H9 (cell line): ENCODE measurements around the gene MEG3. TPM values are rescaled to one million over a fixed set of nuclear protein-coding genes. Genes with fewer than 3 reads are reported as not detected.

Source experiments
- DNase-seq: peaks from one replicate; pipeline ENCODE4 v3.0.0-alpha.2; 2017
- H2AFZ ChIP-seq: one replicate; pipeline ENCODE4 v1.6.1; 2013; ENCODE audit warnings: mild to moderate bottlenecking, low read length, control low read depth, moderate library complexity
- H2AK5ac ChIP-seq: 2 replicates; pipeline ENCODE4 v1.6.1; 2013; ENCODE audit warnings: low read length, control low read depth, mixed read lengths; ENCODE audit not compliant: insufficient read length
- H2BK120ac ChIP-seq: one replicate; pipeline ENCODE4 v1.6.1; 2013; ENCODE audit warnings: low read depth, mild to moderate bottlenecking, low read length, control low read depth, inconsistent platforms; ENCODE audit not compliant: poor library complexity, severe bottlenecking
- H2BK12ac ChIP-seq: 2 replicates; pipeline ENCODE4 v1.6.1; 2013; ENCODE audit warnings: low read length, control low read depth, mixed read lengths, low read depth; ENCODE audit not compliant: insufficient read length
- H2BK15ac ChIP-seq: 2 replicates; pipeline ENCODE4 v1.6.1; 2013; ENCODE audit warnings: low read depth, low read length, control low read depth
- H2BK20ac ChIP-seq: one replicate; pipeline ENCODE4 v1.6.1; 2013; ENCODE audit warnings: low read depth, mild to moderate bottlenecking, low read length, control low read depth, inconsistent platforms; ENCODE audit not compliant: poor library complexity, severe bottlenecking
- H2BK5ac ChIP-seq: 2 replicates; pipeline ENCODE4 v1.6.1; 2013; ENCODE audit warnings: low read length, control low read depth, mixed read lengths; ENCODE audit not compliant: insufficient read length
- H3K14ac ChIP-seq: 2 replicates; pipeline ENCODE4 v1.6.1; 2013; ENCODE audit warnings: low read length, control low read depth; ENCODE audit not compliant: insufficient read depth
- H3K18ac ChIP-seq: 2 replicates; pipeline ENCODE4 v1.6.1; 2013; ENCODE audit warnings: low read depth, mild to moderate bottlenecking, mixed read lengths, low read length, control low read depth; ENCODE audit not compliant: insufficient read length
- H3K23ac ChIP-seq: 2 replicates; pipeline ENCODE4 v1.6.1; 2013; ENCODE audit warnings: low read length, control low read depth, mixed read lengths, low read depth; ENCODE audit not compliant: insufficient read length
- H3K23me2 ChIP-seq: 2 replicates; pipeline ENCODE4 v1.6.1; 2013; ENCODE audit warnings: low read depth, mild to moderate bottlenecking, mixed read lengths, low read length, control low read depth; ENCODE audit not compliant: insufficient read length, poor library complexity, severe bottlenecking
- H3K27ac ChIP-seq: 2 replicates; pipeline ENCODE4 v1.5.1; 2013; ENCODE audit warnings: low read length, control low read depth, mixed read lengths, low read depth; ENCODE audit not compliant: insufficient read length
- H3K27me3 ChIP-seq: 2 replicates; pipeline ENCODE4 v1.6.1; 2013; ENCODE audit warnings: low read length, control low read depth, inconsistent platforms; ENCODE audit not compliant: insufficient read depth
- H3K4ac ChIP-seq: 2 replicates; pipeline ENCODE4 v1.6.1; 2013; ENCODE audit warnings: low read depth, mild to moderate bottlenecking, control low read depth, inconsistent platforms, low read length, moderate library complexity
- H3K4me1 ChIP-seq: 2 replicates; pipeline ENCODE4 v1.6.1; 2013; ENCODE audit warnings: low read length, control low read depth, inconsistent platforms; ENCODE audit not compliant: insufficient read depth
- H3K4me2 ChIP-seq: 2 replicates; pipeline ENCODE4 v1.6.1; 2013; ENCODE audit warnings: low read length, control low read depth, mixed read lengths; ENCODE audit not compliant: insufficient read length, insufficient read depth
- H3K56ac ChIP-seq: 2 replicates; pipeline ENCODE4 v1.6.1; 2013; ENCODE audit warnings: low read depth, mild to moderate bottlenecking, mixed read lengths, low read length, control low read depth; ENCODE audit not compliant: insufficient read length
- H3K79me1 ChIP-seq: 2 replicates; pipeline ENCODE4 v1.6.1; 2013; ENCODE audit warnings: low read depth, mild to moderate bottlenecking, moderate library complexity, low read length, control low read depth, inconsistent platforms; ENCODE audit not compliant: insufficient read depth, poor library complexity, severe bottlenecking
- H3K79me2 ChIP-seq: 2 replicates; pipeline ENCODE4 v1.6.1; 2013; ENCODE audit warnings: low read length, control low read depth, inconsistent platforms; ENCODE audit not compliant: insufficient read depth
- H3K9ac ChIP-seq: 2 replicates; pipeline ENCODE4 v1.6.1; 2013; ENCODE audit warnings: low read length, control low read depth, mixed read lengths; ENCODE audit not compliant: insufficient read length; ENCODE audit errors: extremely low read depth
- H3K9me3 ChIP-seq: one replicate; pipeline ENCODE4 v1.6.1; 2013; ENCODE audit warnings: low read depth, low read length, inconsistent platforms; ENCODE audit not compliant: control insufficient read depth
- H3T11ph ChIP-seq: one replicate; pipeline ENCODE4 v1.6.1; 2013; ENCODE audit warnings: mild to moderate bottlenecking, low read length, control low read depth, inconsistent platforms
- H4K20me1 ChIP-seq: one replicate; pipeline ENCODE4 v1.6.1; 2013; ENCODE audit not compliant: control insufficient read depth, insufficient read length, insufficient read depth
- H4K5ac ChIP-seq: 2 replicates; pipeline ENCODE4 v1.6.1; 2013; ENCODE audit warnings: low read depth, mild to moderate bottlenecking, mixed read lengths, low read length, control low read depth; ENCODE audit not compliant: insufficient read length
- H4K8ac ChIP-seq: replicated peaks from 2 replicates; pipeline ENCODE4 v1.6.1; 2013; ENCODE audit warnings: low read length, control low read depth, mixed read lengths, low read depth; ENCODE audit not compliant: insufficient read length
- H4K91ac ChIP-seq: 2 replicates; pipeline ENCODE4 v1.6.1; 2013; ENCODE audit warnings: low read depth, mild to moderate bottlenecking, moderate library complexity, mixed read lengths, low read length, control low read depth; ENCODE audit not compliant: insufficient read length
- H3K27ac Mint-ChIP-seq, 3 experiments: 2 replicates in 2 of 3; 3 replicates in 1 of 3; pipeline ENCODE4 v1.8.0; 2020 to 2021; ENCODE audit warnings: mixed read lengths in 3 of 3, mild to moderate bottlenecking in 1 of 3, moderate library complexity in 1 of 3
- H3K27me3 Mint-ChIP-seq: 2 replicates; pipeline ENCODE4 v1.8.0; 2021; ENCODE audit warnings: low read depth, mild to moderate bottlenecking, moderate library complexity, mixed read lengths
- H3K36me3 Mint-ChIP-seq, 3 experiments: 2 replicates in 2 of 3; 3 replicates in 1 of 3; pipeline ENCODE4 v1.8.0; 2020 to 2021; ENCODE audit warnings: low read depth in 3 of 3, mixed read lengths in 3 of 3; ENCODE audit not compliant: insufficient read depth in 1 of 3
- H3K4me1 Mint-ChIP-seq, 2 experiments: 2 replicates each; pipeline ENCODE4 v1.8.0; 2020; ENCODE audit warnings: mixed read lengths in 2 of 2
- H3K4me3 Mint-ChIP-seq, 2 experiments: 2 replicates in 1 of 2; 3 replicates in 1 of 2; pipeline ENCODE4 v1.8.0; 2020 to 2021; ENCODE audit warnings: mild to moderate bottlenecking in 2 of 2, mixed read lengths in 2 of 2, moderate library complexity in 1 of 2
- H3K9me3 Mint-ChIP-seq, 2 experiments: 2 replicates in 1 of 2; 3 replicates in 1 of 2; pipeline ENCODE4 v1.8.0; 2020; ENCODE audit warnings: mild to moderate bottlenecking in 2 of 2, mixed read lengths in 2 of 2, moderate library complexity in 1 of 2
- CTCF ChIP-seq: fragments of 200-600 bp; sonication (generic); conservative IDR thresholded peaks from 3 replicates; pipeline ENCODE4 v1.8.0; 2021; ENCODE audit warnings: antibody characterized with exemption, mild to moderate bottlenecking
- WGBS: extraction: QIAGEN DNeasy Blood & Tissue Kit; methylation state at CpG from one replicate; pipeline ENCODE4 v1.1.7; 2013; ENCODE audit warnings: missing lambda C conversion rate, low lambda C conversion rate, mixed read lengths; ENCODE audit not compliant: insufficient read length; ENCODE audit errors: extremely low coverage; 5-methylcytosine and 5-hydroxymethylcytosine counted together
- total RNA-seq: library from RNA; stranded (reverse); gene quantifications from 2 replicates; pipeline ENCODE4 v1.2.1, GENCODE V29; 2021

MEG3 gene
- total RNA-seq, 1 experiment from 2014 or later: 0.52 TPM

DNA sequence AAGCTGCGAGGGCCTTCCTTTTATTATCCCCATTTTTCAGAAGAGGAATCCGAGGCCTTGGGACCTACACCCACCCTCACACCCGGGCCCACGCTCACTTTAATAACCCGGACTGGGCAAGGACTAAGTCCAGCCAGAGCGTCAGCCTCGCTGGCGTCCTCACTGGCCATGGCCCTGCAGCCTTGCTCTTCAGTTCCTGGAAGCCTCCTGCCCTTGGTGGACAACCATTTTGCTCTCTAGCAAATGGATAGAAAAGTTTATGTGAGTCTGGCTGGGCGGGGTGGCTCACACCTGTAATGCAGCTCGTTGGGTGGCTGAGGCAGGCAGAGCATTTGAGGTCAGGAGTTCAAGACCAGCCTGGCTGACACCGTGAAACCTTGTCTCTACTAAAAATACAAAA lies 67.8 kb downstream of the MEG3 start:
- WGBS: no CpG with 5 or more reads among the region's 11 CpGs
- Histone ChIP-seq H4K91ac (no peak overlapping the region), H3K23ac (no peak overlapping the region), H2BK20ac (no peak overlapping the region), H2BK15ac (no peak overlapping the region), H3K14ac (no peak overlapping the region), H3T11ph (no peak overlapping the region), H4K5ac (no peak overlapping the region), H2AFZ (no peak overlapping the region), H2AK5ac (no peak overlapping the region), H3K79me1 (no peaks in the 10 kb centered on the region), H3K79me2 (no peaks in the 10 kb centered on the region), H3K27ac (no peak overlapping the region), H2BK12ac (no peak overlapping the region), H3K4ac (no peak overlapping the region), H3K27me3 (no peaks in the 10 kb centered on the region), H2BK5ac (no peak overlapping the region), H4K20me1 (no peaks in the 10 kb centered on the region), H3K56ac (no peak overlapping the region), H3K23me2 (no peaks in the 10 kb centered on the region), H2BK120ac (no peak overlapping the region), H3K4me2 (no peak overlapping the region), H4K8ac (no peak overlapping the region), H3K9me3 (no peaks in the 10 kb centered on the region), H3K9ac (no peak overlapping the region), H3K4me1 (peaks cover 4% of the 10 kb centered on the region; the same call in 1 of the 2 replicates), H3K18ac (no peak overlapping the region)
- H3K27ac Mint-ChIP-seq: no peak overlapping the region
- H3K36me3 Mint-ChIP-seq: no peaks in the 10 kb centered on the region; a peak in 2 of 7 replicates
- no peak overlapping the region for H3K4me3 Mint-ChIP-seq
- no peak for TF ChIP-seq CTCF
- peak; percentile 15 for DNase-seq
- peaks cover 7 to 30% of the 10 kb centered on the region in 2 experiments for H3K4me1 Mint-ChIP-seq
- peaks cover under 1% of the 10 kb centered on the region for H3K27me3 Mint-ChIP-seq
- no peaks in the 10 kb centered on the region for H3K9me3 Mint-ChIP-seq
